G401 (cell line): Measurements from ENCODE around the gene MAU2. TPM values are rescaled to one million over a fixed set of nuclear protein-coding genes. Genes with fewer than 3 reads are reported as not detected.

Source experiments
- DNase-seq: peaks from one replicate; pipeline ENCODE4 v3.0.0-alpha.2; 2015; ENCODE audit warnings: low spot score
- in situ Hi-C: cut with HindIII; loops from 2 replicates; pipeline ENCODE4 v1.10.0; 2016; ENCODE audit warnings: low sequenced_read_pairs, mixed read lengths
- total RNA-seq: library from RNA; depleted of rRNA; stranded (reverse); fragments of >200 nt; shearing (Covaris generic); gene quantifications from 2 replicates; pipeline ENCODE4 v1.2.3, GENCODE V29; 2014; rRNA removed

MAU2 gene
- 18.2 and 25.5 TPM in 2 replicates for total RNA-seq

GRCh38 chr19:19320361-19321140 lies at the start of gene MAU2, which contains the start of gene SUGP1:
Gene MAU2, plus strand, starts transcription at chr19:19320829. Its CDS starts 31 bp downstream, at chr19:19320860.
Gene SUGP1, minus strand, starts transcription at chr19:19320509. Its CDS starts 13 bp downstream, at chr19:19320496.
- DNase-seq = peak; percentile 95
- in situ Hi-C loops = no loop called here

- no peak for DNase-seq
- in situ Hi-C loops = no loop called here
Measured at GRCh38 chr19:19271828-19272599, 48.6 kb upstream of the MAU2 start.

GRCh38 chr19:19274146-19274545 lies 46.5 kb upstream of the MAU2 start:
- in situ Hi-C loops = no loop called here
- DNase-seq = no peak

- in situ Hi-C loops = no loop called here
Measured at GRCh38 chr19:19274716-19275565, 45.7 kb upstream of the MAU2 start.

GRCh38 chr19:19276386-19276785 lies 44.2 kb upstream of the MAU2 start:
- no peak for DNase-seq
- in situ Hi-C loops = no loop called here

More at GRCh38 chr19:19274716-19275565, 45.7 kb upstream of the MAU2 start:
- DNase-seq = no peak

GRCh38 chr19:19276851-19277250 lies 43.8 kb upstream of the MAU2 start:
- in situ Hi-C loops = no loop called here
- no peak for DNase-seq

GRCh38 chr19:19278315-19278714 lies 42.3 kb upstream of the MAU2 start:
- in situ Hi-C loops = no loop called here
- DNase-seq = no peak

GRCh38 chr19:19279062-19279612 lies 41.5 kb upstream of the MAU2 start:
- DNase-seq = no peak
- in situ Hi-C loops = no loop called here

GRCh38 chr19:19279853-19280252 lies 40.8 kb upstream of the MAU2 start:
- in situ Hi-C loops = no loop called here
- no peak for DNase-seq

GRCh38 chr19:19280561-19280960 lies 40.1 kb upstream of the MAU2 start:
- DNase-seq = peak; percentile 82
- in situ Hi-C loops = no loop called here

GRCh38 chr19:19285686-19286085 lies 34.9 kb upstream of the MAU2 start:
- no peak for DNase-seq
- in situ Hi-C loops = no loop called here

- no peak for DNase-seq
- in situ Hi-C loops = no loop called here
Measured at GRCh38 chr19:19292607-19293006, 28.0 kb upstream of the MAU2 start.

- DNase-seq = no peak
- in situ Hi-C loops = no loop called here
Measured at GRCh38 chr19:19294914-19295313, 25.7 kb upstream of the MAU2 start.

GRCh38 chr19:19296953-19297689 lies 23.5 kb upstream of the MAU2 start:
- in situ Hi-C loops = no loop called here
- no peak for DNase-seq

GRCh38 chr19:19297759-19298158 lies 22.9 kb upstream of the MAU2 start:
- in situ Hi-C loops = no loop called here
- peak; percentile 73 for DNase-seq

- no peak for DNase-seq
Measured at GRCh38 chr19:19300613-19301012, 20.0 kb upstream of the MAU2 start.

GRCh38 chr19:19303411-19303810 lies 17.2 kb upstream of the MAU2 start:
- DNase-seq = no peak
- in situ Hi-C loops = no loop called here

More at GRCh38 chr19:19300613-19301012, 20.0 kb upstream of the MAU2 start:
- in situ Hi-C loops = no loop called here

GRCh38 chr19:19304186-19304965 lies 16.3 kb upstream of the MAU2 start:
- in situ Hi-C loops = no loop called here
- DNase-seq = peak; percentile 67
